Body of pancreas (tissue), 4 donors: ENCODE measurements around the gene FKBP9. TPM values are rescaled to one million over a fixed set of nuclear protein-coding genes. Genes with fewer than 3 reads are reported as not detected.
A peak's percentile ranks its signal among the peaks of the same experiment; 100 is the strongest.
"Not testable (repeated sequence)": the region's sequence is repeated elsewhere in the genome, so short reads cannot be mapped to it uniquely, and the experiment has no call there.

ENCODE experiments used
- ATAC-seq: fragments of 150-250 bp; one replicate; pipeline ENCODE4 v1.9.1; 2016
- DNase-seq, 4 donors: peaks; one replicate each; pipeline ENCODE4 v3.0.0-alpha.2; 2019
- H3K27ac ChIP-seq, 4 donors: fragments of 200-600 bp; sonication (generic); 1 replicate in 3 of 4; 2 replicates in 1 of 4; pipeline versions ENCODE4 v1.5.1 to v1.6.1; 2016 to 2019; ENCODE audit warnings: mild to moderate bottlenecking in 1 of 4, mixed read lengths in 1 of 4, moderate library complexity in 1 of 4
- H3K27me3 ChIP-seq, 2 donors: fragments of 200-600 bp; sonication (generic); one replicate each; pipeline ENCODE4 v1.6.0; 2016; ENCODE audit warnings: mild to moderate bottlenecking in 1 of 2
- H3K36me3 ChIP-seq, 2 donors: fragments of 200-600 bp; sonication (generic); replicated peaks in 1 of 2; 2 replicates each; pipeline ENCODE4 v1.5.1; 2016; ENCODE audit warnings: low read depth in 2 of 2; ENCODE audit not compliant: insufficient read depth in 1 of 2
- H3K4me1 ChIP-seq: fragments of 200-600 bp; sonication (generic); one replicate; pipeline ENCODE4 v1.6.0; 2016
- H3K4me3 ChIP-seq, 2 donors: fragments of 200-600 bp; sonication (generic); 1 replicate in 1 of 2; 2 replicates in 1 of 2; pipeline ENCODE4 v1.5.1; 2016 to 2019
- H3K9me3 ChIP-seq, 3 donors: fragments of 200-600 bp; sonication (generic); 1 replicate in 2 of 3; 2 replicates in 1 of 3; pipeline ENCODE4 v1.5.1; 2016
- CTCF ChIP-seq, 7 experiments: fragments of 450-650 bp in 4 of 7; fragments of 200-600 bp in 3 of 7; sonication (generic) in 3 of 7; IDR thresholded peaks; one replicate each; pipeline ENCODE4 v1.5.1; 2016 to 2019; ENCODE audit warnings: antibody characterized with exemption in 7 of 7
- POLR2A ChIP-seq, 3 donors: fragments of 450-650 bp; IDR thresholded peaks; one replicate each; pipeline ENCODE4 v1.6.1; 2016; ENCODE audit warnings: antibody characterized with exemption in 3 of 3, mild to moderate bottlenecking in 2 of 3
- WGBS, 2 donors: methylation state at CpG; one replicate each; pipeline ENCODE4 v1.1.5; 2017; 5-methylcytosine and 5-hydroxymethylcytosine counted together
- intact Hi-C: fragments of 100-400 bp; cut with DNase I; formaldehyde crosslinking; loops from one replicate; pipeline ENCODE4 v1.15.1; 2023
- total RNA-seq, 2 donors: library from RNA; depleted of rRNA; stranded (reverse); fragments of >200 nt; gene quantifications; one replicate each; pipeline ENCODE4 v1.1.0, GENCODE V29; 2016

FKBP9 gene
- total RNA-seq, 2 donors from 2014 or later = 70.8 to 253 TPM

- Histone ChIP-seq H3K36me3 (no peaks in the 10 kb centered on the region), H3K4me1 (peaks cover 6% of the 10 kb centered on the region), H3K27ac (no peak overlapping the region), H3K9me3 (peaks cover 0 to 10% (median 0%) of the 10 kb centered on the region in 3 donors), H3K27me3 (no peaks in the 10 kb centered on the region), H3K4me3 (no peak overlapping the region)
- 75 to 82% methylated on average over 3 of the region's 3 CpGs for WGBS, 2 donors
- ATAC-seq = no peak
- DNase-seq = no peak
- TF ChIP-seq CTCF (IDR thresholded peaks at IDR 0.05) (no peak), POLR2A (IDR thresholded peaks at IDR 0.05) (no peak)
- intact Hi-C loops = loop anchor here (10.0 kb wide), 1 partner anchor 107 kb away; no protein-coding TSS in a partner anchor
Measured at GRCh38 chr7:32947420-32947983, 9.7 kb upstream of the FKBP9 start.

GRCh38 chr7:32948202-32948601, 9.0 kb upstream of the FKBP9 start:
- no peaks in the 10 kb centered on the region for H3K27me3 ChIP-seq
- no peaks in the 10 kb centered on the region for H3K36me3 ChIP-seq
- H3K27ac ChIP-seq = no peak overlapping the region
- H3K4me3 ChIP-seq = no peak overlapping the region
- intact Hi-C loops = loop anchor here (10.0 kb wide), 1 partner anchor 107 kb away; no protein-coding TSS in a partner anchor
- H3K4me1 ChIP-seq = peaks cover 4% of the 10 kb centered on the region
- peaks cover 0 to 10% (median 0%) of the 10 kb centered on the region in 3 donors for H3K9me3 ChIP-seq
- ATAC-seq = no peak
- no peak for DNase-seq
- TF ChIP-seq POLR2A (IDR thresholded peaks at IDR 0.05) (no peak), CTCF (IDR thresholded peaks at IDR 0.05) (no peak)
- WGBS, 2 donors = 90 to 94% methylated on average over 4 of the region's 4 CpGs

GRCh38 chr7:32952876-32953275, 4.4 kb upstream of the FKBP9 start:
- TF ChIP-seq POLR2A (IDR thresholded peaks at IDR 0.05) = no peak
- TF ChIP-seq CTCF (IDR thresholded peaks at IDR 0.05) = no peak
- DNase-seq = no peak

GRCh38 chr7:32958046-32959025, 1.1 kb downstream of the FKBP9 start:
- H3K27me3 ChIP-seq = no peaks in the 10 kb centered on the region
- no peaks in the 10 kb centered on the region for H3K9me3 ChIP-seq
- no peak for ATAC-seq
- no peaks in the 10 kb centered on the region for H3K36me3 ChIP-seq
- TF ChIP-seq CTCF (IDR thresholded peaks at IDR 0.05) = no peak
- no peak for TF ChIP-seq POLR2A (IDR thresholded peaks at IDR 0.05)
- peak overlapping the region; percentile 49 to 69 for H3K4me3 ChIP-seq
- peaks cover 22% of the 10 kb centered on the region for H3K4me1 ChIP-seq
- H3K27ac ChIP-seq = peak overlapping the region; percentile 74 to 89 (median 79)
- intact Hi-C loops = no loop called here
- DNase-seq = peak; percentile 25 to 43 (median 30)
- 22 to 23% methylated on average over 20 to 26 of the region's 26 CpGs for WGBS, 2 donors

More at GRCh38 chr7:32952876-32953275, 4.4 kb upstream of the FKBP9 start:
- H3K9me3 ChIP-seq = peaks cover 0 to 8% (median 0%) of the 10 kb centered on the region in 3 donors
- H3K27ac ChIP-seq = no peak overlapping the region
- no peak overlapping the region for H3K4me3 ChIP-seq
- 100% methylated on average over 1 of the region's 1 CpG for WGBS, 2 donors
- intact Hi-C loops = no loop called here
- no peak for ATAC-seq
- no peaks in the 10 kb centered on the region for H3K27me3 ChIP-seq
- H3K4me1 ChIP-seq = peaks cover 9% of the 10 kb centered on the region
- H3K36me3 ChIP-seq = no peaks in the 10 kb centered on the region

GRCh38 chr7:32963880-32964301, 6.7 kb downstream of the FKBP9 start:
- H3K4me3 ChIP-seq, ATAC-seq, H3K27ac ChIP-seq, H3K9me3 ChIP-seq, H3K36me3 ChIP-seq, intact Hi-C loops, H3K27me3 ChIP-seq: not testable (repeated sequence)
- DNase-seq = peak in 1 of 4 donors; percentile 23
- H3K4me1 ChIP-seq = peaks cover 16% of the 10 kb centered on the region
- 58 to 67% methylated on average over 3 to 5 of the region's 5 CpGs for WGBS, 2 donors
